Stimulated activated naive CD8-positive, alpha-beta T cell treated with anti-CD3 and anti-CD28 coated beads, Interleukin-15, Interleukin-2, amounts not matched to agents 100 ng/mL and 50 ng/mL, for 24 hours (primary cell): ENCODE results near the gene ECEL1.

Source experiments
- H3K27ac Mint-ChIP-seq: one replicate; pipeline ENCODE4 v1.8.0; 2021; ENCODE audit warnings: mild to moderate bottlenecking, mixed read lengths
- H3K27me3 Mint-ChIP-seq: one replicate; pipeline ENCODE4 v1.8.0; 2021; ENCODE audit warnings: mixed read lengths
- H3K36me3 Mint-ChIP-seq: one replicate; pipeline ENCODE4 v1.8.0; 2021; ENCODE audit warnings: low read depth, mixed read lengths
- H3K4me1 Mint-ChIP-seq: one replicate; pipeline ENCODE4 v1.8.0; 2021; ENCODE audit warnings: low read depth, mixed read lengths
- H3K4me3 Mint-ChIP-seq: one replicate; pipeline ENCODE4 v1.8.0; 2021; ENCODE audit warnings: mild to moderate bottlenecking, mixed read lengths
- H3K9me3 Mint-ChIP-seq: one replicate; pipeline ENCODE4 v1.8.0; 2021; ENCODE audit warnings: mixed read lengths

Gene ECEL1

GRCh38 chr2:232473467-232473890 is 14.2 kb downstream of the ECEL1 start:
- Mint-ChIP-seq H3K36me3 (no peaks in the 10 kb centered on the region), H3K27ac (no peak overlapping the region), H3K27me3 (peaks cover 40% of the 10 kb centered on the region), H3K4me3 (no peak overlapping the region), H3K4me1 (no peaks in the 10 kb centered on the region), H3K9me3 (peaks cover 19% of the 10 kb centered on the region)

GRCh38 chr2:232466221-232466620 is 21.4 kb downstream of the ECEL1 start:
- Mint-ChIP-seq H3K9me3 (peaks cover under 1% of the 10 kb centered on the region), H3K36me3 (no peaks in the 10 kb centered on the region), H3K27me3 (peaks cover 19% of the 10 kb centered on the region), H3K4me1 (no peaks in the 10 kb centered on the region), H3K4me3 (no peak overlapping the region), H3K27ac (no peak overlapping the region)

- H3K4me3 Mint-ChIP-seq = no peak overlapping the region
- no peaks in the 10 kb centered on the region for H3K36me3 Mint-ChIP-seq
- H3K9me3 Mint-ChIP-seq = no peaks in the 10 kb centered on the region
- no peaks in the 10 kb centered on the region for H3K4me1 Mint-ChIP-seq
- peaks cover 12% of the 10 kb centered on the region for H3K27me3 Mint-ChIP-seq
- H3K27ac Mint-ChIP-seq = no peak overlapping the region
These were observed 22.6 kb downstream of the ECEL1 start for GRCh38 chr2:232465061-232465460.

- no peak overlapping the region for H3K4me3 Mint-ChIP-seq
- H3K36me3 Mint-ChIP-seq = no peaks in the 10 kb centered on the region
- H3K27ac Mint-ChIP-seq = no peak overlapping the region
- no peaks in the 10 kb centered on the region for H3K4me1 Mint-ChIP-seq
- H3K9me3 Mint-ChIP-seq = no peaks in the 10 kb centered on the region
- H3K27me3 Mint-ChIP-seq = peaks cover 8% of the 10 kb centered on the region
These were observed 23.1 kb downstream of the ECEL1 start for GRCh38 chr2:232464544-232464885.

- Mint-ChIP-seq H3K27ac (no peak overlapping the region), H3K36me3 (no peaks in the 10 kb centered on the region), H3K27me3 (peaks cover 6% of the 10 kb centered on the region), H3K4me1 (no peaks in the 10 kb centered on the region), H3K9me3 (no peaks in the 10 kb centered on the region), H3K4me3 (no peak overlapping the region)
These were observed 23.7 kb downstream of the ECEL1 start for GRCh38 chr2:232463701-232464543.

- Mint-ChIP-seq H3K27ac (no peak overlapping the region), H3K36me3 (no peaks in the 10 kb centered on the region), H3K4me1 (no peaks in the 10 kb centered on the region), H3K9me3 (no peaks in the 10 kb centered on the region), H3K4me3 (no peak overlapping the region), H3K27me3 (peaks cover 7% of the 10 kb centered on the region)
These were observed 27.5 kb downstream of the ECEL1 start for GRCh38 chr2:232460171-232460570.

GRCh38 chr2:232459419-232460035 is 28.1 kb downstream of the ECEL1 start:
- H3K36me3 Mint-ChIP-seq = no peaks in the 10 kb centered on the region
- H3K4me1 Mint-ChIP-seq = no peaks in the 10 kb centered on the region
- peaks cover 10% of the 10 kb centered on the region for H3K27me3 Mint-ChIP-seq
- H3K9me3 Mint-ChIP-seq = no peaks in the 10 kb centered on the region
- H3K27ac Mint-ChIP-seq = no peak overlapping the region
- no peak overlapping the region for H3K4me3 Mint-ChIP-seq

GRCh38 chr2:232458661-232459418 is 28.8 kb downstream of the ECEL1 start:
- Mint-ChIP-seq H3K36me3 (no peaks in the 10 kb centered on the region), H3K27me3 (peaks cover 10% of the 10 kb centered on the region), H3K4me3 (no peak overlapping the region), H3K4me1 (no peaks in the 10 kb centered on the region), H3K9me3 (no peaks in the 10 kb centered on the region), H3K27ac (no peak overlapping the region)

GRCh38 chr2:232458051-232458660 is 29.5 kb downstream of the ECEL1 start:
- Mint-ChIP-seq H3K9me3 (no peaks in the 10 kb centered on the region), H3K4me1 (no peaks in the 10 kb centered on the region), H3K4me3 (no peak overlapping the region), H3K27ac (no peak overlapping the region), H3K27me3 (peaks cover 10% of the 10 kb centered on the region), H3K36me3 (no peaks in the 10 kb centered on the region)

GRCh38 chr2:232457121-232458011 is 30.3 kb downstream of the ECEL1 start:
- H3K27me3 Mint-ChIP-seq = peaks cover 10% of the 10 kb centered on the region
- H3K4me1 Mint-ChIP-seq = no peaks in the 10 kb centered on the region
- H3K27ac Mint-ChIP-seq = no peak overlapping the region
- H3K9me3 Mint-ChIP-seq = no peaks in the 10 kb centered on the region
- no peak overlapping the region for H3K4me3 Mint-ChIP-seq
- H3K36me3 Mint-ChIP-seq = no peaks in the 10 kb centered on the region

GRCh38 chr2:232456296-232457120 is 31.1 kb downstream of the ECEL1 start:
- H3K4me3 Mint-ChIP-seq = no peak overlapping the region
- no peak overlapping the region for H3K27ac Mint-ChIP-seq
- H3K36me3 Mint-ChIP-seq = no peaks in the 10 kb centered on the region
- no peaks in the 10 kb centered on the region for H3K4me1 Mint-ChIP-seq
- H3K27me3 Mint-ChIP-seq = peaks cover 10% of the 10 kb centered on the region
- H3K9me3 Mint-ChIP-seq = no peaks in the 10 kb centered on the region

GRCh38 chr2:232455426-232456255 is 32.0 kb downstream of the ECEL1 start, which contains the start of gene ALPI:
TSS of gene ALPI (plus strand) at chr2:232456153. CDS start at chr2:232456200, 47 bp downstream.
- no peaks in the 10 kb centered on the region for H3K9me3 Mint-ChIP-seq
- H3K4me3 Mint-ChIP-seq = no peak within 1 kb of the TSS
- H3K27ac Mint-ChIP-seq = no peak within 1 kb of the TSS
- peaks cover 10% of the 10 kb centered on the region for H3K27me3 Mint-ChIP-seq
- H3K36me3 Mint-ChIP-seq = no peaks in the 10 kb centered on the region
- H3K4me1 Mint-ChIP-seq = no peaks in the 10 kb centered on the region

- Mint-ChIP-seq H3K9me3 (no peaks in the 10 kb centered on the region), H3K4me3 (no peak overlapping the region), H3K27ac (no peak overlapping the region), H3K27me3 (peaks cover 10% of the 10 kb centered on the region), H3K36me3 (no peaks in the 10 kb centered on the region), H3K4me1 (no peaks in the 10 kb centered on the region)
These were observed 33.0 kb downstream of the ECEL1 start for GRCh38 chr2:232454630-232455029.
